GM18951 (cell line): ENCODE results near the gene LRP1B.

Experiments
- POLR2A ChIP-seq: IDR thresholded peaks from 4 replicates; pipeline ENCODE4 v1.6.1; 2011; ENCODE audit warnings: mild to moderate bottlenecking; ENCODE audit not compliant: insufficient read length, insufficient read depth; ENCODE audit errors: extremely low read depth
- in situ Hi-C: fragments of 300-500 bp; cut with MboI; formaldehyde crosslinking; loops from one replicate; pipeline ENCODE4 v1.12.0; 2022; ENCODE audit warnings: low sequenced_read_pairs, mixed read lengths, inconsistent platforms; ENCODE audit not compliant: unreplicated experiment

LRP1B gene

DNA sequence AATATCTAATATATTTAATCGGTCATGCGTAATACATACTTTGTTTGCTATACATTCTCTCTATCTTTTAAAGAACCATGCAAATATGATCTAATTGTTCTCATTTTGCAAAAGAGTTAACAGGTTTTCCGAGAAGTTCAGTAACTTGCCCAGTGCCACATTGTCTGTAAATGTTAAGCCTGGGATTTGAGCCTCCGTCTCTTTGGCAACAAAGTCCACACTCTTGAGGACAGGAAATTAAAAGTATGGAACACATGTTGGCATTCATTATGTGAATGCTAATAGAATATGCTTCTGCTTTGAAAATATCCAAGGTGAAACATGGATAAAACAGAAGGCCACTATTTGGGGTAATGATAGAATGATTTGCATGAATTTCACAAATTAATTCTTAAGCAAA is 85.2 kb downstream of the LRP1B start:
- in situ Hi-C loops: no loop called here

DNA sequence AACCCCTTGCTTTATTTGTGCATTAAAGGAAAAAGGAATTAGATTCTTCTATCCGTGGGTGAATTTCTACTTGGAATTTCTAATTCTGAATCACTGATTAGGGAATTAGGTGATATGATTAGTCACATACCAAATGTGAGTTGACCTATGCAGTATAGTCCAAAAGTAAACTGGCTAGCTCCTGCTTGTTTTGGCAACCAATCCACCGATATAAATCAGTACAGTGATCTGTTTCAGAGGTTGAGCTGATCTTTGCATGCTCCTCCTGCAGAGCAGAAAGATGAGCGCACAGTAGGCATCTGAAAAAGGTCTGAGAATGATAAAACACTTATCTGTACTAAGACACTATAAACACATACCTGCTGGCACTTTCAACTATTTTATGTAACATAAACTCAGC is 86.6 kb downstream of the LRP1B start:
- in situ Hi-C loops: no loop called here
- no peak for TF ChIP-seq POLR2A

More for the DNA sequence above, 85.2 kb downstream of the LRP1B start:
- no peak for TF ChIP-seq POLR2A

DNA sequence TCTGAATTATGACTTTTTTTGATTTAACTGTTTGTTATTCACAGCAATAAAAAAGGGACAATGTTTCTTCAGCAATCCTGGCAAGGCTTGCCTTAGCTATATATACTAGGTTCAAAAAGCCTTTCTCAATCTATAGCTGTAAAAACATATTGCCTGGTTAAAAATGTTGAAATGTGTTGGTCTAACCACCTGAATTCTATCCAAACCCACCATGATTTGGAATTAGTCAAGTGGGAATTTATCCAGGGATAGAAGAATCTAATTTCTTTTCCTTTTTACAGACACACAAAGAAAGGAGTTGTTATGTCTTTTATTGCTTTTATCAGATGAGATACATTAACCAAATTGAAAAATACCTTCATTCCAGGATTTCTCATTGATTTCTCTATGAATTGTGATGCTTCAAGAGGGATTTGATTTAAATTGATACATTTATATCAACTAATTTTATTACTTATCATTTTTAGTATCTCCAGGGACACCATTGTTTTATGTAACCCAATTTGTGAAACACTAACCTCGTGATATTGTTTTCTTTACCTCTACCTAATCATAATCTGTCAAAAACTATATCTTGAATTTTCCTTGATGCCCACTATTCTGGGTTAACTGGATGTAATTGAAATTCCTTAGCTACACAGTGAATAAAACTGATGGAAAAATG is 88.1 kb downstream of the LRP1B start:
- in situ Hi-C loops: no loop called here
- no peak for TF ChIP-seq POLR2A

DNA sequence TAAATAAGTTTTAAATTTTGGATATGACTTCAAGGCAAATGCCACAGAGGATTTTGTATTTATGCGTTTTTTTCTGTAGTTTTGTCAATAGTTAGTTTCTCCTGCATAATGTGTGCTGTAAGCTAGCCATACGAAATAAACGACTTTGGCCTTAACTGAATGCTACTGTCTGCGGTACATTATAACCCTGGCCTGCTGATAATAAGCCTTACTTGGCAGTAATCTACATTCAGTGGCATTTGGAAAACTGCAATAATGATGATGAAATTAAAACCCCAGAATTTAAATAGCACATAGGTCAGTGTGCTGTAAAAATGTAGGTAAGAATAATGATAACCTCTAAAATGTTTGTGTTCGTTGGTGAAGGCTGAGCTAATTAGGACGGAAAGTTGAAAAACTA is 88.8 kb downstream of the LRP1B start:
- in situ Hi-C loops: no loop called here
- no peak for TF ChIP-seq POLR2A

DNA sequence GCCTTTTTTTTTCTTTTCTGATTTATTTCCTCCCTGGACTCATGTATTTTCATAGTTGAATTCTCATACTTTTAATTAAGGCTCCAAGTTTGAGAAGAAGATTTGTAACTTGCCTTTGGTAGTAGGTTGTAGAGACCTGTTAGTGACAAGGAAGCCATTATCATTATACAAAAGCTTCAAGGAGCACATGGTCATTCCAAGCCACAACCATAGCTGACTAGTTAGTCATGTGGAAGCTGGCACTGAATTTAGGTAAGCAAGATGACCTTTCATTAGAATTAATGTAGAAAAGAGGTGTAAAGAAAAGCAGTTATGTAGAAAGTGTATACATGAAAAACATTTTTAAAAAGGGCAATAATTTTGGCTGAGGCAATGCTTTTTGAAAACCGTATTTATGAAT is 89.7 kb downstream of the LRP1B start:
- in situ Hi-C loops: no loop called here
- no peak for TF ChIP-seq POLR2A

DNA sequence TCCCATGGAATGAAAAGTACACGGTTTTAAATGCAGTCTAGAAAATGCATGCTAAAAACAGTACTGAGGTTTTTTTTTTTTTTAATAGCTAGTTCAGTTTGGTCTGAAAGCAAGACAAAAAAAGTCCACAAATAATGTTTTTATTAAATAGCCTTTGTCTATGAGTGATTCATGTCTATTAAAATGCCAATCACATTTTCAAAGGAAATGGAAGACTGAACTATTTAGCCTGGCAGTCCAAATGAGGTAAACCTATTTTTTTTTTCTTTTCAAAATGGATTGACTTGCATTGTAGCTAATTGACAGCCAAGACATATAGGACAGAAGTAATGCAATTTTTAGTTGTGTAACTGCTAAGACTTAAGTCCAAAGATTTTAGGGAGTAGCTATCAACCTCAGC is 90.3 kb downstream of the LRP1B start:
- no peak for TF ChIP-seq POLR2A
- in situ Hi-C loops: no loop called here

DNA sequence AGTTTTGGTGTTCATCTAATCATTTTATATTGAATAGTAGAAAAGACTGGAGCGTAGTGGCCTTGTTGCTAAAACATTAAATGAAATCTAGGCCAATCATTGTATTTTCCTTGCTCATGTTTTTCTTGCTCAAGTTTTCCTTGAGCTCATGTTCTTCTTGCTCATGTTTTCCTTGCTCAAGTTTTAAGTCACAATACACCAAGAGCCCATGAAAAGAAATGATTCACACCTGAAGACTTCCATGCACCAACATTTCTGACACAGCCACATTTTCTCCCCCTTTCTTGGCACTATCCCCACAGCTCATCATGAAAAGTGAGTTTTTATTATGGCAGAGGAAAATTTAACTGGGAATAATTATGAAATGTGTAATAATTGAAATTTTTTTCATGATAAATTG is 92.0 kb downstream of the LRP1B start:
- in situ Hi-C loops: no loop called here
- TF ChIP-seq POLR2A: no peak

DNA sequence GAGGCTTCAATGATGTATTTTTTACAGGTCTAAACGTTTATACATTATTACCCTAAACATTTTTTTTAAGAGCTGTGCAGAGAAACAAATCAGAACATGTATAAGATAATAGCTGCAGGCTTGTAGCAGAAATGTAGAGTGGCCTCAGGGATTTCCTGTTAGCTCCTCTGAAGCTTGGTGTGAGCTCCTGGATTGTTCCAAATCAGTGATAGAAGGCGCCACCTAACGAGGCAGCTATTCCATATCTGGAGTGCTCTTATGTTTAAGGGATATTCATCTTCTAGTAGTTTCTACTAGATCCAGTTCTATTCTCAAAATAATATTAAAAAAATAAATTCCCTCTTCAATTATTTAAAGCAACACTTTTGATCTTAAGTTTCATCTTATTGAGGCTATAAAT is 93.1 kb downstream of the LRP1B start:
- no peak for TF ChIP-seq POLR2A
- in situ Hi-C loops: no loop called here

DNA sequence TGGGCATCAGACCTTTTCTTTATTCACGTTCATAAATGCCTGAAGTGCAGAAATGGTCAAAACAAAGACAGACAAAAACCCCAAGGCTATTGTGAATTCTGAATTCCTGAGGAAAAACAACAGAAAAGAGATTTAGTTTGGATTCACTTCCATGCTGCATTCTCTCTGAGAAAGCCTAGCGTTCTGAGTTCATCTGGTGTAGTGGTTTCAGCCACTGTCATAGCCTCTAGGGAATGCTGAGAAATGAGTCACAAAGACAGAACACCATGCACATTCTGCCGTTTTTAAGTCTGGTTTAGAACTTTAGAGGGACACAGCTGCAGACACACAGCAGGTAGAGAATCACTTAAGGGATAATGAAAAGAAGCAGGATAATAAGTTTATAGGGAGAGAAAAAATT is 93.8 kb downstream of the LRP1B start:
- no peak for TF ChIP-seq POLR2A
- in situ Hi-C loops: no loop called here

DNA sequence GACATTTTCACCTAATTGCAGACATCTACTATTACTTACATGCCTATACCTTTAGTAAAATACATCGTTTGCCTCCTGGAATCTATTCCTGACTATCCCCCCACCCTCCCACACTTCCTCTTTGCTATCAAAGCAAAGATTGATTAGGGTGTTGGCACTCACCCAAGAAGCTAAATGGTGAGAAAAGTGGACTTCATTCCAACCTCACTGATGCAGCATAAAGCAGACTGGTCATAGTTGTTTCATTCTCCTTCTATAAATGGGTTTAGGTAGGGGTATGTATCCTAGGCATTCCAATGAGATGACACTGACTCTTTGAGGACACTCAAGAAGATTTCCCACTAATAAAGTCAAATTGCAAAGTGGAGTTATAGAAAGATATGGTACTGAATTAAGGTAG is 97.4 kb downstream of the LRP1B start:
- no peak for TF ChIP-seq POLR2A
- in situ Hi-C loops: no loop called here

DNA sequence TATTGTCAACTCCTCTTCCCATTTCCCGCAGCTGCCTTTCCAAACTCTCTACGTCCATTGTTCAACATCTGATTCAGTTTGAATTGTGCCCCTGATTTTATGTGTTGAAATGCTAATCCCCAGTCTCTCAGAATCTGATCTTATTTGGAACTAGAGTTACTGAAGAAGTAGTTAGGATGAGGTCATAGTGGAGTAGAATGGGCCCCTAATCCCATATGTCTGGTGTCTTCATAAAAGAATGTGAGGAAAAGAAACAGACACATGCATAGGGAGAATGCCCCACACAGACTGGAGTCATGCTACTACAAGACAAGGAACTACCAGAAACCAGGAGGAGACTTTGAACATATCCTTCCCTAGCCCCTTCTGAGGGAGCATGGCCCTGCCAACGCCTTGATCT is 99.2 kb downstream of the LRP1B start:
- TF ChIP-seq POLR2A: no peak
- in situ Hi-C loops: no loop called here

DNA sequence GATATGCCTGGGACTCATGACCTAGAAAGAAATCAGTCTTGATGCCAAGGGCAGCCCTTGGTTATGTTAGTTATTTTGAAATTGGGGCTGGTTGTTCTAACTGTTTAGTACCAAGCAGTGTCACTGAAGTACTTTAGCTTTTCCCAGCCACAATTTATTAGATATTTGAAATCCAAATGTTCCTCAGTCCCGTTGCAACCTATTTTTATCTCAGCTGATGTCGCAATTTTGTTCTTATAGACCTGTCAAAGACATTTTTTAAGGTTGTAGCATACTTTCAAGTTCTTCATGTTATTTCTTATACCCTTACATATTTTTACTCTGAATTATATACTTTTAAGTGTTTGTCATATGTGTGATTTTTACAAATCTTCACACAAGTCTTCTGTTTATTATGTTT is 100.1 kb downstream of the LRP1B start:
- no peak for TF ChIP-seq POLR2A
- in situ Hi-C loops: no loop called here

DNA sequence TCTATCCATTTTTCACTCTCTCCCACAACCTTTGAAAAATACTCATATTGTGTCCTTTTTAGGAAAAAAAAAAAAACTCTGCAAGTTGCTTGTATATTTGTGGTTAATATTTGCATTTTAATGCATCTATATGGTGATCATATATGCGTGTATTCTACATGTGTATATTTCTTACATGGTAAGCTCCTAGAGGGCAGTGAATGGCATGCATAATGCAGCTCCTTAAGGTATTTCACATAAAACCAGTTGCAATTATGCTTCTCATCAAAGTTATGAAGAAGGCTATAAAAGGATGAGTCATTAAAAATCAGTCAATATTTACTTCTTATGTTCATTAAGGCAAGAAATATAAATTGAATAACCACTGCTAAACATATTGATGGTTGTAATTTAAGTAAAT is 100.8 kb downstream of the LRP1B start:
- in situ Hi-C loops: no loop called here
- TF ChIP-seq POLR2A: no peak

DNA sequence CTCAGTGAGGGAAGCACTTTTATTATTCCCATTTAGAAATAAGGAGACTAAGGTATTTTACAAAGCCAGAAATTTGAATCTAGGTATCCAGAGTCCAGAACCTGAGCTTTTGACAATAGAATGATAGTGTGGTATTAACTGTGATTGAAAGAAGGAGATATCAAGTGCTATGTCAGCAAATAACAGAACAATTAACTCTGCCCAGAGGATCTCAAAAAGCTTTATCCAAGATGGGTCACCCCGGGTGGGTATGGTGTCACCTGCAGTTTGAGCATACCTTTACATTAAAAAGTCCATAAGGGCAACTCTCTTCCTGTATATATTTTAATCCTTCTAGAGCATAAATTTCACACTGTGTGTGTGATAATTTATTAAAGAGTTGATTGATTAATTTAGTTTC is 105.4 kb downstream of the LRP1B start:
- TF ChIP-seq POLR2A: no peak
- in situ Hi-C loops: no loop called here

DNA sequence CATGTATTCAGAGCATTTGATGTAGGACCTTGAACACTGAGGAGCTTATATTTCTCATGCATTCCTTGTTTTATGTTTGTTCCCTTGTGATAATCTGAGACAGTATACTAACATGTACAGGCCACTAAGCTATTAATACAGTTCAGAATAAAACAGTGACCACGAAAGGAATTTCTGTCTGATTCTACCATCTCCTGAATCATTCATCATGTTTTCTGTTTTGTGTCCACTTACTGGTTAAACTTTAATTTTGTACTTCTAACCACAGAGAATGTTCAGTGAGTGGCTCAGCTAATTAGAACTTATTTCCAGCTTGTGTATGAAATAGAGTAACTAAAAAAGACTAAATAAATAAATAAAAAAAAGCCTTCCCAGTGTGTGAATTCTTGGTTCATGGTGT is 110.4 kb downstream of the LRP1B start:
- TF ChIP-seq POLR2A: no peak
- in situ Hi-C loops: no loop called here
